CD1c-positive myeloid dendritic cell (primary cell): Measurements from ENCODE around the gene TXK.

Source experiments
- DNase-seq: peaks from one replicate; pipeline ENCODE4 v3.0.0-alpha.2; 2016; ENCODE audit errors: extremely low spot score

Gene TXK

GRCh38 chr4:48103483-48104139 is 30.4 kb downstream of the TXK start:
- DNase-seq, result no peak

DNA sequence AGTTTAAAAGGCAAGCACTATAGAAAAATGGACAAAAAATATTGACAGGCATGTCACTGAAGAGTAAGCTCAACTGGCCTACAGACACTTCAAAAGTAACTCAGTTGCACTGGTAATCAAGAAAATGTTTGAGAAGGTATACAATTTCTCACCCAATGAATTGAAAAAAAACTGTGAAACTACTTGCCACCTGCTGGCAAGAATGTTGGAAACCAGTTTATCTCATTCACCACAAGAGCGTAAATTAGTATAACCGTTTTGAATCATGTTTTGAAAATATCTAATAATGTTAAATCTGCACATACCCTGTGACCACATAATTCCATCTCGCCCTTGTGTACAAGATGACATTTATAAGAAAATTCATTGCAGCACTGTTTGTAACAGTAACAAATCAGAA is 31.7 kb downstream of the TXK start:
- DNase-seq, result no peak

- no peak for DNase-seq
Observed at GRCh38 chr4:48100256-48100655, 33.8 kb downstream of the TXK start.

GRCh38 chr4:48095441-48095840 is 38.6 kb downstream of the TXK start:
- DNase-seq, result no peak

DNA sequence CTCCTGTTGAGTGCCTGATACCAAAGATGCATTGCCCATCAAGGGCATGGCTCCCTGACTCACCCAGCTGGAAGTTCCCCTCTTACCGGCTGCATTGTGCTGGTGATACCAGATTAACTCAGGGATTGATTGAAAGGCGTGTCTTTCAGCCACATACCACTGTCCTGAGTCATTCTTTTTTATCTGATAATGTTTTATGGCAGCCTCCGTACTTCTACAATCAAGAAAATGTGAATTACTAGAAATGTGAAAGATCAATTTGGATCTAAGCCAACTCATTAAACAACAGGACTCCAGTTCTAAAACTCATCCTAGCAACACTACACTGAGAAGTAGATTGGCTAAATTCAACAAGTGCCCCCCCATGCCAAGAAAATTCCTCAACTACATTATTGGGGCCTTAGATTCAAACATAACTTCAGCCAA is 40.0 kb downstream of the TXK start:
- DNase-seq, result no peak

DNA sequence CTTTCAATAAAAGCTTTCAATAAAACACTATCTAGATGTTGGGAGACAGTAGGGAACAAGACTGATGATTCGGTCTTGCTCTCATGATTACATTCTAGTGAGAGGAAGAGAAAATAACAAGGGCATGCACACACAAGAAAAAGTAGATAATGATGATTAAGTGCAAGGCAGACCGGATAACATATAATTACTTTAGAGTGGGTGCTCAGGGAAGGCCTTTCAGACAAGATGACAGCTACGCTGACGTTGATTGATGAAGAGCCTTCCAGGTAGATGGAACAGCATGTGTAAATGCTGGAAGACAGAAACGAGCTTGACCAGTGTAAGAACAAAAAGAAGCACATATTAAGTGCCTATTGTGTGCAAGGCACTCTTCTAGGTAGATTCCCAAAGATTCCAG is 43.4 kb downstream of the TXK start:
- DNase-seq, result no peak

- no peak for DNase-seq
Observed at GRCh38 chr4:48085821-48086589, 48.0 kb downstream of the TXK start.

GRCh38 chr4:48082956-48083355 is 51.1 kb downstream of the TXK start:
- no peak for DNase-seq

GRCh38 chr4:48081196-48081595 is 52.9 kb downstream of the TXK start:
- DNase-seq, result no peak

DNA sequence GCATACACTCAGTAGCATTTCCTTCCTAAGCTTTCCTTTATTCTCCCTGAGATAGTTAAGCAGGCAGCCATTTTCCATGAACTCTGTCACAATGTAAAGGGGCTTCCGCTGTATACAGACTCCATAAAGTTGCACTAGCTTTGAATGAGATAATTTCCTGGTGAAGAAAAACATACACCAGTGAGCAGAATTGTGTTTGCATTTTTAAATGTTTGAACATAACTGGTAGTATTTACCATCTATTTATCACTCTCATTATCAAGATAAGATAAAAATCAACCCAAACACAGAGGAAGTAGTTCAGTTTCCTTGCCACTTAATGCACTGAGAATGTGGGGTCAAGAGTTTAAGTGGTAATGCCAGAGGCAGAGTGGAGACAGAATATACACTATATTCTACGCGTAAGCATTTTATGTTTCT is 54.1 kb downstream of the TXK start:
- no peak for DNase-seq

DNA sequence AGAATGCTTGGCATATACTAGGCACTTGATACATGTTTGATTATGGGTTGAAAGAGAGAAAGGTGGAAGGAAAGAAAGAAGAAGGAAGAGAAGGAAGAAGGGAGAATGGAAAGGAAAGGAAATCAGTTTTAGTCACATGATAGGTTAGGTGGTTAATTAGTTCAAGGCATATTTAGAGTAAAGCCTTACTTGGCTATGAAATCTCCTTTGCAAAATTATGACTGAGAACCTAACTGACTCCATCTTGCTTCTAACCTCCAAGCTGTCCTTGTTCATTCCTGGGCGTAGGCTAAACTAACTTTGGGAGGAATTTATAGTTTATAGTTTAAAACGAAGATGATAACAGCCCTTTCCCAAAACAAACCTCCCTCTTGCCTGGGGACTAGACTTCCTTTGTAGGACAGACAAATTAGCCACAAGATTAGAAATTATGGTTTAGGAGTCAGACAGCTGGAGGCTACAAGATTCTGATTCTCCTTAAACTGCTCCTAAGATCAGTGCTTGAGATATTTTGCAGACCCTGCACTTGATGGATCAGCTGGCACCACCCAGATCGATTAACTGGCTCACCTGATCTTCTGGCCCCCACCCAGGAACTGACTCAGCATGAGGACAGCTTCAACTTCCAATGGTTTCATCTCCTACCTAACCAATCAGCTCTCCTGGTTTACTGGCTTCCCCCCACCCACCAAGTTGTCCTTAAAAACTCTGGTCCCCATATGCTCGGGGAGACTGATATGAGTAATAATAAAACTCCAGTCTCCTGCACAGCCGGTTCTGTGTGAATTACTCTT is 55.0 kb downstream of the TXK start:
- DNase-seq, result no peak

GRCh38 chr4:48078425-48078824 is 55.6 kb downstream of the TXK start:
- DNase-seq, result no peak

GRCh38 chr4:48074657-48075056 is 59.4 kb downstream of the TXK start:
- no peak for DNase-seq

DNA sequence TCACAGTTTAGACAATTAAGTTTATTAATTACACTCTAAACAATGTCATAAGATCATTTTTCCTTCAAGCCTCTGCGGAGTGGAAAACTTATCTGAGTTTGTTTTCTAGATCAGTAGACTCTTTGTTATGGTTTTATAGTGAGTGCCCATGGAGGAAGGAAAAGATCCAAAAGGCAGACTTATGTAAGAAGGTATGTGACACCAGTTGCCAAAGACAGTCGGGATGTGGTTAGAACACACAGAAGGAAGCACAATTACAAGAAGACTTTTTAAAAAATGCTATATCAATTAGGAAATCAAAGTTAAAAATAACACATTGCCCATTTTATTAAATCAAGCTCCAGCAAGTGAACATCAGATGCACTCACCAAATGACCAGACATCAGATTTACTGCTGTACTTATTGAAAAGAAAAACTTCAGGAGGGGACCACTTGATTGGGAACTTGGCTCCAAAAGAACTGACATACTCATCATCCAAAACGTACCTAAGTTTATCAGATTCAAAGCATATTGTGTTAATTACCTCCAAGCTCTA is 60.4 kb downstream of the TXK start:
- no peak for DNase-seq

DNA sequence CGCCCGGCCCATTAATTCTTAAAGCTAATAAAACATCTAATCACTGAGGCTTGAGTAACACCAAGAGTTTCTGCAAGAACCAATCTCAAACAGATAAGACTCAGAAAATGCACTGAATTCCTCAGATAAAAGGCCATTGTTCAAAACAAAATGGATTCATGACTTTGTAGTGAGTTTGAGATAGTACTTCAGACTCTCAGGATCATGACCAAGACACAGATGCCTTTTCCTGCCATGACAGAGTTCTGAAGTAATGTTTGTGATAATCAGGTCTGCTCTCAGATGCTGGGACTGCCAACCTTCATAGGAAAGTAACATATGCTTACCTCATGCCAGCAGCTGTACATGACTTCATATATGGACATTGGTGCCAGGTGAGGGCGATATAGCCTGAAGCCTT is 62.9 kb downstream of the TXK start:
- no peak for DNase-seq

GRCh38 chr4:48069026-48069425 is 65.0 kb downstream of the TXK start:
- no peak for DNase-seq

- DNase-seq, result no peak
Observed at GRCh38 chr4:48068182-48068581, 65.9 kb downstream of the TXK start.

GRCh38 chr4:48067536-48067935 is 66.5 kb downstream of the TXK start:
- DNase-seq, result no peak

- DNase-seq, result no peak
Observed at GRCh38 chr4:48065587-48066052, 68.4 kb downstream of the TXK start.

DNA sequence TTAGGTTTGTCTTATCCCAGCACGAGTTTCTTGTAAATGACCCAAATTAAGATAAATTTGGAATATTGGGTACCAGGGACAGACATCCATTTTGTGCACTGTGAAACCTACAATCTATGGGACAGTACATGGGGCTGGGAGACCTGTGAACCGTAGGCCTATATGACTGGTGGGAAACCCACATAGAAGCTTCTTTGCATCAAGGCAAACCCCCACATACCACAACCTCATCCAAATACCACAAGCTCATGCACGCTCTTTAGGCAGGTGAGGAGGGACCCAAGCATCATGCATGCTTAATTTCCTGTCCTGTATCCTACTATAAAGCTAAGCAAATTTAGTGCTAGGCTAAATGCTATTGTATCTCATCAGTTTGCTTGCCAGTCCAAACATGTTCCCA is 69.7 kb downstream of the TXK start:
- no peak for DNase-seq

DNA sequence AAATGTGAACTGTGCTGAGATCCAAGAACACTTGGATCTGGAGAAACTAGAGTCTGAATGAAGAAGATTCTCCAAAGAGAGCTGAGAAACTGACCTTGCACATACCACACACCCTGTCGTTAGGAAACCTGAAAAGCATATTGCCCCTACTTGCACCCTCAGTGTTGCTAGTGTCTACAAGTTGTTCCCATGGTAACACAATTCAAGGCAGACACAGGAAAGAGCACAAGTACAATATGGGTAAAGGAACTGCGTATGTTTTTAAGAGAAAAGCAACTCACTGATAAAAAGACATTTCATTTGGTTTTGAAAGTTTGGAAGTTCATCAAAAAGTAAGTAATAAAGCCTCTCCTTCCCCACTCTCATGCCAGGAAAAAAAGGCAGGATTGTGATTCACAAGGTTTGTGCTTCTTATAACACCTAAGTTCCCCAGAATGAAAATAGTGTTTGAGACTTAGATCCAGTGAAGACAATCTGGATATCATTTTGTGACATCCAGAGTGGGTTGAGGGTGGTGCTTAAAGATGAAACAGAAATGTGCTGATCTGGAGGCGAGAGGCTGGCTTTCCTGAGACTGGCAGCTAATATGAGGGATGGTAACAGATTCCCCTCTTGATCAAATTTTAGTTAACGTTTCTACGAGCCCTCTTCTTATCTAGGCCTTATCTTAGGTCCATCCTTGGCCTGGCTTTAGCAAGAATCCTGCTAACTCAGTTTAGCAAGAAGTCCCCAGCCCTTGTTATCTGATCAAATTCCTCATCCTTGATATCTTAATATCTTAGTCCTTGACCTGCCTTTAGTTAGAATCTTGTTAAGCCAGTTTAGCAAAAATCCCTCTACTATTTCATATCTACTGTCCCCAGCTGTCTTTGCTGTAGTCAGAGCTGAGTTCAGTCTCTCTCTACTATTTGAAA is 75.2 kb downstream of the TXK start:
- DNase-seq, result no peak
